AG04450 (cell line): Measurements from ENCODE around the gene PRDM8. TPM values are rescaled to one million over a fixed set of nuclear protein-coding genes. Genes with fewer than 3 reads are reported as not detected.

Source experiments
- CTCF ChIA-PET: fragments of 300-600, 350-600 bp; formaldehyde crosslinking; extraction: SDS; loops from one replicate; lab custom pipeline; 2022; ENCODE audit warnings: antibody characterized with exemption, inconsistent platforms; lab: Charles Lee
- POLR2A ChIA-PET: fragments of 350-600 bp; formaldehyde crosslinking; extraction: SDS; loops from one replicate; lab custom pipeline; 2021; ENCODE audit warnings: antibody characterized with exemption, inconsistent platforms; lab: Yijun Ruan, JAX
- DNase-seq: peaks from one replicate; pipeline ENCODE4 v3.0.0-alpha.2; 2011; ENCODE audit warnings: low read depth, low spot score
- H3K27ac ChIP-seq: one replicate; pipeline ENCODE4 v1.5.1; 2012; ENCODE audit warnings: low read depth, low read length, control low read depth
- H3K27me3 ChIP-seq: one replicate; pipeline ENCODE4 v1.6.0; 2012; ENCODE audit warnings: low read length; ENCODE audit not compliant: control insufficient read depth, insufficient read depth
- H3K4me3 ChIP-seq: 2 replicates; pipeline ENCODE4 v1.5.1; 2011; ENCODE audit warnings: mild to moderate bottlenecking, low read depth, low read length, control low read depth
- H3K9me3 ChIP-seq: 2 replicates; pipeline ENCODE4 v1.5.1; 2012; ENCODE audit warnings: low read length; ENCODE audit not compliant: control insufficient read depth, insufficient read depth
- polyA plus RNA-seq: library from polyadenylated mRNA; depleted of rRNA; stranded (reverse); fragments of >200 nt; gene quantifications from 2 replicates; pipeline ENCODE4 v1.2.3, GENCODE V29; 2011
- TF ChIP-seq, protein P1 (sequence below): IDR thresholded peaks from 2 replicates; pipeline ENCODE4 v1.5.1; 2011; ENCODE audit warnings: low read depth, low read length, control low read depth, inconsistent platforms

Gene PRDM8
- polyA plus RNA-seq, 1 experiment = 12.8 TPM

DNA sequence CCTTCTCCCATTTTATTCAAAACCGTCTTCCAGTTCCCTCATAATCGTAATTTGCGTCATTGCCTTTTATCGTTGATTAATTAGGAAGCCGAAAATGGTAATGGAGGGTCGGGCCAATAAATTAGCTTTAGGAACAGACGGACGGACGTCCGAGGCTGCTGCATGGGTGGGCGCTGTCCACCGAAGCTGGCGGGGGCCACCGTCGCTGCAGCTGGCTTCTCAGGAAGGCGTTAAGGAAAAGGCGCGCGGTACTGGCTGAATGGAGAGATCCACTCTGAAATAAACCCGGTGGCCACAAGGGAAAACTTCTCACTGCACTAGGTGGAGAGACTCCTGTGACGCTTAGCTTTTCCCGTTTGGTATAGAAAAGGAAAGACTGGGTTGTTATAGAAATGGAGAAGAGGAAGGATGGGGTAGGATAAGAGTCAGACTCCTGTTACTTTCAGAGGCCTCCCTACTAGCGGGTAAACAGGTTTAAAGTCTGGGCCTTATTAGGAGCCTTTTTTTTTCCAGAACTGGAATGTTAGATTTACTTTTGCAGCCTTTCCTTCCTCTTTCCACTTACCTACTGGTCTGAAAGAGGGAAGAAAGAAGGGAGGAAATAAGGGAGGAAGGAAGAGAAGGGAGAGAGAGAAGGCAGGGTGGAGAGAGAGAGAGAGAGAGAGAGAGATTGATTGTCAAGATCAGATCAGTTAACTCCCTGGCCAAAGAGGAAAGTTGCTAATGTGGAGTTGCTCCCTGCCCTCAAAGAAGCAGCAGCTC is 11.3 kb upstream of the PRDM8 start:
- POLR2A ChIA-PET = interaction anchor here (0.7 to 4.3 kb wide), 6 partner anchors 11 to 113 kb away, joined by 3 to 25 read pairs (median 6); partner anchors contain the start of genes ANTXR2 and PRDM8
- no peaks in the 10 kb centered on the region for H3K27me3 ChIP-seq
- peak overlapping the region; percentile 90 for H3K4me3 ChIP-seq
- TF ChIP-seq, protein P1, sequence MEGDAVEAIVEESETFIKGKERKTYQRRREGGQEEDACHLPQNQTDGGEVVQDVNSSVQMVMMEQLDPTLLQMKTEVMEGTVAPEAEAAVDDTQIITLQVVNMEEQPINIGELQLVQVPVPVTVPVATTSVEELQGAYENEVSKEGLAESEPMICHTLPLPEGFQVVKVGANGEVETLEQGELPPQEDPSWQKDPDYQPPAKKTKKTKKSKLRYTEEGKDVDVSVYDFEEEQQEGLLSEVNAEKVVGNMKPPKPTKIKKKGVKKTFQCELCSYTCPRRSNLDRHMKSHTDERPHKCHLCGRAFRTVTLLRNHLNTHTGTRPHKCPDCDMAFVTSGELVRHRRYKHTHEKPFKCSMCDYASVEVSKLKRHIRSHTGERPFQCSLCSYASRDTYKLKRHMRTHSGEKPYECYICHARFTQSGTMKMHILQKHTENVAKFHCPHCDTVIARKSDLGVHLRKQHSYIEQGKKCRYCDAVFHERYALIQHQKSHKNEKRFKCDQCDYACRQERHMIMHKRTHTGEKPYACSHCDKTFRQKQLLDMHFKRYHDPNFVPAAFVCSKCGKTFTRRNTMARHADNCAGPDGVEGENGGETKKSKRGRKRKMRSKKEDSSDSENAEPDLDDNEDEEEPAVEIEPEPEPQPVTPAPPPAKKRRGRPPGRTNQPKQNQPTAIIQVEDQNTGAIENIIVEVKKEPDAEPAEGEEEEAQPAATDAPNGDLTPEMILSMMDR = peak; percentile 9; the same call in 1 of the 2 replicates
- CTCF ChIA-PET = interaction anchor here (0.6 to 10.3 kb wide), 12 partner anchors 10 to 270 kb away, joined by 3 to 82 read pairs (median 4); partner anchors contain the start of gene PRDM8
- DNase-seq = no peak
- no peak overlapping the region for H3K27ac ChIP-seq
- H3K9me3 ChIP-seq = peaks cover 5% of the 10 kb centered on the region; the same call in 1 of the 2 replicates

GRCh38 chr4:80186676-80187075 is 10.6 kb upstream of the PRDM8 start:
- Histone ChIP-seq H3K9me3 (peaks cover 5% of the 10 kb centered on the region; the same call in 1 of the 2 replicates), H3K27ac (no peak overlapping the region), H3K27me3 (no peaks in the 10 kb centered on the region), H3K4me3 (no peak overlapping the region)
- TF ChIP-seq, protein P1 = no peak
- POLR2A ChIA-PET = interaction anchor here (0.6 to 4.3 kb wide), 5 partner anchors 10 to 294 kb away, joined by 3 to 25 read pairs (median 8); partner anchors contain the start of genes ANTXR2 and PRDM8
- CTCF ChIA-PET = interaction anchor here (0.9 to 10.3 kb wide), 3 partner anchors 14 to 256 kb away, joined by 6 to 82 read pairs (median 10); no protein-coding TSS in a partner anchor
- DNase-seq = no peak

DNA sequence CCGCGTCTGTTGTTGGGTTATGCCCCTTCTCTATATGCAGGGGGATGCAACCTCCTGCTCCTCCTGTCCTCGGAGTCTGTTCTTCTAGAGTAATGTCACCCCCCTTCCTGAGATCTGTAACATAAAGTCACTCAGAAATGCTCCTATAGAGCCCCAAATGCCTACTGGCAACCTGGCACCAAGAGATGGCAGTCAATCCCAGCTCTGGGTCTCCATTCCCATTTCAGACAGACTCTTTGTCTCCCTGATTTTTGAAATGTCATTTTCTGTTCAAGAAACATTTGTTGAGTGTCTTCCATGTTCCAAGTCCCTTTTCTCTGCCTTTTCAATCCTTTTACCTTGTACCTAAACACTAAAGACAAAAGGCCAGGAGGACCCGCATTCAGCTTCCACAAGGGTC is 9.6 kb upstream of the PRDM8 start:
- peaks cover 5% of the 10 kb centered on the region; the same call in 1 of the 2 replicates for H3K9me3 ChIP-seq
- no peak overlapping the region for H3K27ac ChIP-seq
- ChIA-PET CTCF (interaction anchor here (2.7 to 10.3 kb wide), 2 partner anchors 13 to 28 kb away, joined by 10 to 82 read pairs; no protein-coding TSS in a partner anchor), POLR2A (no interaction called here)
- H3K27me3 ChIP-seq = no peaks in the 10 kb centered on the region
- no peak for DNase-seq
- H3K4me3 ChIP-seq = no peak overlapping the region
- TF ChIP-seq, protein P1 = no peak

DNA sequence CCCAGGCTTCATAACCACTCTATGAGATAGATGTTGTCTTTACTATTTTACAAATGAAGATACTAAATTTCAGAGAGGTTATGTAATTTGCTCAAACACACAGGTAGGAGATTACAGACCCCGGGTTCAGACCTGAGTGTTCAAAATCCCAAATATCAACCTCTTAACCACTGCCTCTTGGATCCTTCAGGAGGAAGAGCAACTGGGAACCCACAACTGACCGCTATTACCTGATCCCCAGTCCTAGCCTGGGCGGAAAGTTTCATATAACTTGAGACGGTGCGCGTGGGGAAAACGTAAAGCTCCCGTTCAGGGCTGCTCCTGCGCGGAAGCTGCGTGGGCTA is 8.9 kb upstream of the PRDM8 start:
- H3K27me3 ChIP-seq = no peaks in the 10 kb centered on the region
- H3K27ac ChIP-seq = no peak overlapping the region
- ChIA-PET CTCF (interaction anchor here (10.3 kb wide), 1 partner anchor 12 kb away, joined by 82 read pairs; no protein-coding TSS in a partner anchor), POLR2A (interaction anchor here (0.5 to 1.4 kb wide), 2 partner anchors 14 to 178 kb away, joined by 3 to 5 read pairs; no protein-coding TSS in a partner anchor)
- no peak for DNase-seq
- TF ChIP-seq, protein P1 = no peak
- peak overlapping the region; percentile 48 for H3K4me3 ChIP-seq
- peaks cover 5% of the 10 kb centered on the region; the same call in 1 of the 2 replicates for H3K9me3 ChIP-seq
